GM18511 (cell line): ENCODE measurements around the gene IER3IP1.
"Not testable (repeated sequence)": the region's sequence is repeated elsewhere in the genome, so short reads cannot be mapped to it uniquely, and the experiment has no call there.

Experiments used
- ATAC-seq: cut with Tn5 transposase; IDR thresholded peaks from one replicate; pipeline ENCODE4 v1.9.1; 2021; ENCODE audit warnings: mild to moderate bottlenecking, moderate library complexity; ENCODE audit not compliant: unreplicated experiment

IER3IP1 gene

GRCh38 chr18:47160256-47160655 lies 15.9 kb downstream of the IER3IP1 start:
- ATAC-seq: no peak

GRCh38 chr18:47158404-47158803 lies 17.8 kb downstream of the IER3IP1 start:
- not testable (repeated sequence) for ATAC-seq

- ATAC-seq: no peak
These were observed 24.7 kb downstream of the IER3IP1 start for GRCh38 chr18:47151439-47151838.

DNA sequence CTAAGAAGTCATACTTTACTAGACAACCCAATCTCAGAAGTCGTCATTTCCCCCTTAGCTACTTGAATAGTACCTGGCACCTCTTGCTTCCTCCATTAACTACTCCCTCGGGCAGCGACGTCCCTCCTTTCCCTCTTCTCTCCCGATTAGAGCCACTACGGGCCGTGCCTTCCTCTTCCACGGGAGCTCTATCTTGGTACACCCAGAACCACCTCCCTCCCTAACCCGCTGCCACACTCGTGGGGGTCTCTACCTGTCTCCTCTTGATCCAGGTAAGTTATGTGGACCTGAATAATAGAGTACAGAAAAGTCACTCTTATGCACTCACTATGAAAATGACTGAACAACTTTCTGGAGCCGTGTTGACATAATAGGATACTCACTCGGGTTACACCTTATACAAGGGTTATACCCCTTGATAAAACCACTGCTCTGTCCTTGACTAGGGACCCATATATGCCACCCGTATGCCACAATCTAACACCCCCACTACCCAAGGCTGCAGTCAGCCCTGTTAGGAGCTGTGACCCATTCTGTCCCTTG lies 25.3 kb downstream of the IER3IP1 start:
- peak; percentile 30 for ATAC-seq

GRCh38 chr18:47150029-47150823 lies 25.9 kb downstream of the IER3IP1 start, which contains the start of gene HDHD2:
Gene HDHD2 (minus strand): TSS chr18:47150500. CDS start chr18:47136439, 14,061 bp downstream.
- peak; percentile 90 for ATAC-seq

GRCh38 chr18:47149457-47150028 lies 26.6 kb downstream of the IER3IP1 start:
- peak; percentile 7 for ATAC-seq

GRCh38 chr18:47146206-47146605 lies 30.0 kb downstream of the IER3IP1 start:
- no peak for ATAC-seq

DNA sequence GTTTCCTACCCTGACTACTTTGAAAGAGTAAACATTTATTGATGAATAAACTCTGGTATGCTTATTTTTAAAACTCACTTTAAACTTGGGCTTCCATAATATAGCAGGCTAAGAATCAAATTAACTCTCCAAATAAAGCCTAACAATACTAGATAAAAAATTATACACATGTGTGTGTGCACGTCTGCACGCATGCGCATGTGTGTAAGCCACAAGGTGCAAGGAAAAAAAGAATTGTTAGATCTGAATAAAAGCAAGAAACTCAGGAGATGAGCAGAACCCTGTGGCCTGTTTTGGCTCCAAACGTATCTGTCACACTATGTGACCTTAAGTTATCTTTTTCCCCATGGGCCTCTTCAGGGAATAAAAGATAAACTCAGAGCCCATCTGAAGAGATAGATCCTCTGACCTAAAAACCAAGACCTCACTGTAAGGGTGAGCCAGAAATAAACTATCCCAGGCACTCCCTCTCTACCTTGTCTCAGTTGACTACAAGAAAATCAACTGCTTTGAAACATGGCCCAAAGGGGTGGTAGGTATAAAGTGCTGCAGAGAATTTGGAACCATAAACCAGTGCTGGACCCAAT lies 32.2 kb downstream of the IER3IP1 start:
- no peak for ATAC-seq

DNA sequence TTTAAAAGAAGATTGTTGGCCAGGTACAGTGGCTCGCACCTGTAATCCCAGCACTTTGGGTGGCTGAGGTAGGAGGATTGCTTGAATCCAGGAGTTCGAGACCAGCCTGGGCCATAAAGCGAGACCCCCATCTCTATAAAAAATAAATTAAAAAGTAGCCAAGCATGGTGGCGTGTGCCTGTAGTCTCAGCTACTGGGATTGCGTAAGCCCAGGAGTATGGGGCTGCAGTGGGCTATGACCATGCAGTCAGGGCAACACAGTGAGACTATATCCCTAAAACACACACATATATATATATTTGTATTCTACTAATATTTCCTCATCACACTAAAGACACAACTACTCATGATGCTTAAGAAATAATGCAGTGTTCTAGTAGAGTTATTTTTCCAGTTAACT lies 33.0 kb downstream of the IER3IP1 start:
- ATAC-seq: no peak

DNA sequence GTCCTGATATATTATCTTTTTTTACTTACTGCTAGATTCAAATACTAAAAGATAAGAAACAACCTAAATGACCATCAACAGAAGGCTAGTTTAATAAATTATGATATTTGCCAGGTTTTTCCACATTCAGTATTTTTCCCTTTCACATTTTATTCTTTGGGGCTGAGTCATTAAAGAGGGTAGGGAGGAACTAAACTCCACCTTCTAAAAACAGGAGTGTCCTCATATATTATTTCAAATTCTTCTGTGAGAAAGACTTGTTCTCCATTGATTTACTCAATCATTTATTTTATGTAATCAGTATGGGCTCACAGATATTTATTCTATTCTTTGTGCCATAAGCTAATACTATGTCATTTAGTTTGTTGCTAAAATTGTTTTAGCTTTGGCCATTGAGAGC lies 34.9 kb downstream of the IER3IP1 start:
- ATAC-seq: no peak

DNA sequence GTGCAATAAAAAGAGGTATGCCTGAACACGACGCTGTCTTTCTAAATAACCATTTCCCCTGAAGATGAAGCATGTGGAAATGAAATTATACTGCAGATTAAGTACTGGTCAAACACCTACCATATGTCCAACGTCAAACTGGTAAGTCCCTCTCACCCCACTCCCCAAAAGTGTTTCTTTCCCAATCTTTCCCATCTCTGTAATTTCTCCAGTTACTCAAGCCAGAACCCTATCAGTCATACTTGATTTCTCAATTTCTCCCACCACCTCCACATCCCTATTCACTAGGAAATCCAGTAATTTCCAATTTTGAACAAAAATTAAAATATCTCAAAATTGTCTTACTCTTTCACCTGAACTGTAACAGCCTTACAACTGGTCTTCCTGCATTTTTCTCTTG lies 55.0 kb downstream of the IER3IP1 start:
- no peak for ATAC-seq

- ATAC-seq: peak; percentile 98
These were observed 55.7 kb downstream of the IER3IP1 start for GRCh38 chr18:47120428-47120827.

GRCh38 chr18:47118981-47119380 lies 57.2 kb downstream of the IER3IP1 start:
- no peak for ATAC-seq

- ATAC-seq: no peak
These were observed 61.0 kb downstream of the IER3IP1 start for GRCh38 chr18:47115205-47115604.

GRCh38 chr18:47113796-47114540 lies 62.2 kb downstream of the IER3IP1 start:
- no peak for ATAC-seq

DNA sequence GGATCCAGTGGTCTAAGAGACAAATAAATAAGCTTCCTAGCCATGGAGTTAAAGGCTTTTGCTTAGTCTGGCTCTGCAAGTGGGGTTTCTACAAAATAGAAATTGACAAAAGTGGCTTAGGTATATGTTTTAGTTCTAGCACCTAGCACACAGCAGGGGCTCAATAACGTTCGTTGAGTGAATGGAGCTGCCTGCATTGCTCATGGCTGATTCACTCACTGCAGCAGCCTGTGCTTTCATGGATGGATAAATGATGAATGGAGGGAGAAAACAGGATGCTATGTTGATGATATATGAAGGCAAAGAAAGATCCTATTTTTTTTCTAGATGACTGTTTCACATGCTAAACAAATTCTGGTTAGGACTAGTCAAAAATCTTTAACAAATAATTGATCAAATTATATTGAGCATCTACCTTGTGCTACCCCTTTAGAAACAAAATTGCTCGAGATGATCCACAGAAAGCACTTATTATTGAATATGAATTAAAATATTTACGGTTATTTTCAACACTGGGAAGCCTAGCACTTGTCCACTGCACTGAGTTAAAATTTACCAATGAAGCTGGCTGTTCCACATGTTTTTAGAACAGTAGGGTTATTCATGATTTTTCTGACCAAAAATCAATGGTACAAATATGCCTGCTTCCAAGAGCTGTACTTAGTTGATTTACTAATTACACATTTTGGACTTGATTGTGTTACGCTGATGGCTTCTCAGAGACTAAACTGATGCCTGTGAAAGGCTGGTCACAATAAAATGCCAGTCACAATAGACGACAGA lies 65.5 kb downstream of the IER3IP1 start:
- ATAC-seq: no peak

- no peak for ATAC-seq
These were observed 66.4 kb downstream of the IER3IP1 start for GRCh38 chr18:47109720-47110119.

DNA sequence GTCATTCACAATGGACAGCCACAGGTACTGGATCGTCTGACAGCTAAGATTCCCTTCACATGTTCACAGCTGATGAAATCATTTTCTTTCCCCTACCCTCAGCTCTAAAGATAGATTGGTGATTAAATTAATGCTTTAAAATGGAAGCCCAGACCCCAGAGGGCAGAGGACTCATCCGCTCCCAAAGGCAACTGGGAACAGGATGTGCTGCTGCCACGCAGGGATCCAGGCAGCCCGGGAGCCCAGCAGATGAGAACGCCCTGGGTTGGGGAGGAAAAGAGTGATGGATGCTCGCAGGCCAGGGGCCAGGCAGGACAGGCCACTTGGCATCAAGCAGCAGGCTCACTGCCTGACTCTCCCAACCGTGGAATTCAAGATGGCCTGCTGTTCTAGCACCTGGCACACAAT lies 67.2 kb downstream of the IER3IP1 start:
- no peak for ATAC-seq

GRCh38 chr18:47108373-47108772 lies 67.8 kb downstream of the IER3IP1 start:
- ATAC-seq: no peak
